AG09309 (cell line): ENCODE results near the gene OPRD1.

ENCODE experiments used
- DNase-seq: peaks from one replicate; pipeline ENCODE4 v3.0.0-alpha.2; 2010; ENCODE audit warnings: low read depth
- H3K4me3 ChIP-seq: 2 replicates; pipeline ENCODE4 v1.5.1; 2011; ENCODE audit warnings: mild to moderate bottlenecking, low read depth, low read length, moderate library complexity; ENCODE audit not compliant: control insufficient read depth
- CTCF ChIP-seq: IDR thresholded peaks from 2 replicates; pipeline ENCODE4 v1.5.1; 2011; ENCODE audit warnings: mild to moderate bottlenecking, low read depth, low read length, inconsistent platforms; ENCODE audit not compliant: insufficient read depth, control insufficient read depth; ENCODE audit errors: missing control alignments

OPRD1 gene

GRCh38 chr1:28830814-28831213 lies 18.8 kb downstream of the OPRD1 start:
- DNase-seq = no peak
- no peak for TF ChIP-seq CTCF

DNA sequence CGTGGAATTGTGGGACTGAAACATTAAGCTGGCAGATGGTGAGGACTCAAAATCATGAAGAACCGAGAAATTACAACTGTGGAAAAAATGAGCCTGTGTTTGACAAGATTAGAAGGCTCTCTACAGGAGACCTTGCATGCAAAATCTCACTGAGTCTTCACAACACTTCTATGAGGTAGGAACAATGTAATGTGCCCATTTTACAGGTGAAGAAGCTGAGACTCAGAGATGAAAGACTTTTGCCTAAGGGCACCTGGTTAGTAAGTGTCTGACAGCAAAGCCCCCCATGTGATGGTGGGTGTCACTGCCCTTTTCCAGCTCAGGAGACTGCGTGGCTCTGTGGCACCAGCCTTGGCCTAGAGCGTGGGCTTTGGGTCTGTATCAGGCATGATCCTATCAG lies 21.0 kb downstream of the OPRD1 start:
- H3K4me3 ChIP-seq = no peak overlapping the region
- TF ChIP-seq CTCF = no peak
- no peak for DNase-seq

More at GRCh38 chr1:28830814-28831213, 18.8 kb downstream of the OPRD1 start:
- no peak overlapping the region for H3K4me3 ChIP-seq

GRCh38 chr1:28833381-28833780 lies 21.4 kb downstream of the OPRD1 start:
- H3K4me3 ChIP-seq = no peak overlapping the region
- TF ChIP-seq CTCF = no peak
- DNase-seq = no peak

GRCh38 chr1:28835237-28835650 lies 23.3 kb downstream of the OPRD1 start:
- no peak for TF ChIP-seq CTCF
- no peak overlapping the region for H3K4me3 ChIP-seq
- DNase-seq = no peak

- TF ChIP-seq CTCF = no peak
- no peak overlapping the region for H3K4me3 ChIP-seq
Observed at GRCh38 chr1:28836421-28836956, 24.5 kb downstream of the OPRD1 start.

DNA sequence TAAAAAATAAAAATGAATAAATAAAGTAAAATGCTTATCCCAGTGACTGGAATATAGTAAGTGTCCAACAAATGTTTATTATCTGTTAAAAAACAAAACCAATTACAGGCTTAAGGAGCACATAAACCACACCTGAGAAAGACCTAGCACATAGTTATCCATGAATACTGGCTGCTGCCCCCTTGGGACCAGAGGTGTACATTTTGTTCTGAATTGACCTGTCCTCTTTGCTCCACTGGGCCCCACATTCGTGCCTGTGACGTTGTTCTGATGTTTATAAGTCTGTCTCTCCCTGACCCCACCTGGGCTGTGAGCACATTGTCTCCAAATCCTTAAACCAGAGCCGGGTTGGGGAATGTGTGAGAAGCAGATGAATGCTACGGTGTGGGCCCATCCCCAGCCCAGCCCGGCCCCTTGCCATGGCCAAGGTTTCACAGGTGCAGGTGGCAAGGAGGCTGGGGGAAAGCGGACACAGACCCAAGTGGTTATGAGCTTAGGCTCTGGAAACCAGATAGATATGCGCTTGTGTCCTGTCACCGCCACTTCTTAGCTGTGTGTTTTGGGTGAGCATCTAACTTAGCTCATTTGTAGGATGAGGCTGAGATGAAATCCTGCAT lies 29.1 kb downstream of the OPRD1 start:
- DNase-seq = no peak
- TF ChIP-seq CTCF = no peak
- H3K4me3 ChIP-seq = no peak overlapping the region

More at GRCh38 chr1:28836421-28836956, 24.5 kb downstream of the OPRD1 start:
- no peak for DNase-seq
